Measurements from ENCODE around the gene CFAP91.

Gene CFAP91

DNA sequence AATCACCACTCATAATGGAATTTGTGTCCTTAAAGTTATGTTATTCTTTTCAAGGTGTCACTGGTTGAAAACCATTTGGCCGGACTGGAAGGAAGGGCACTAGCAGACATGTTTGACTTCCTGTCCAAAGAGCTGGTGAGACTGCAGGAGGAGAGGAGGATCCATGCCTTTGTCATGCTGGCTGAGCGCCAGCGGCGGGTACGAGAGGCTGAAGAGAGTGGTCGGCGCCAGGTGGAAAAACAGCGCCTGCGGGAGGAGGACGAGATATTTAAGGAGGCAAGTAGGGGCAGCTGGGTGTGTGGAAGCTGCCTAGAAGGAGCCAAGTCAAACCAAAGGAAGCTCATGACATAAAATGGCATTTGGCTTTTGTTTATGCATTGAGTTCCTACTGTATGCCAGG lies 41.1 kb downstream of the CFAP91 start:
- no peak for DNase-seq (ENCODE audit: low read depth)

DNA sequence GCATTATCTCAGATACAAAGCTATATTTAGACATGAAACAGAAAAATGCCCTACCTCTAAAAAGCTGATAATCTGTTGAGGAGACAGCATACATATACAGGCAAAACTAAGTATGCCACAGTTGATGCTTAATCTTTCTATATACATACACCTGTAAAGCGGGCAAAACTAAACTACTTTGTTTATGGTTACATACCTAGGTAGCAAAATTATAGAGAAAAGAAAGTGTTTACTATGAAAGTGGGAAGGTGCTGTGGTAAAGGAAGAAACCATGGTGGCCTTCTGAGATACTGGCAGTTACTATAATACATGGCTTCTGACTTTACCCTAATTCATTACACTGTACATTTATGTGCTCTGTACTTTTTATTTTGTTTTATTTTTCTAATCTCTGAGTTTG lies 43.1 kb downstream of the CFAP91 start:
- DNase-seq (ENCODE audit: low read depth): no peak

DNA sequence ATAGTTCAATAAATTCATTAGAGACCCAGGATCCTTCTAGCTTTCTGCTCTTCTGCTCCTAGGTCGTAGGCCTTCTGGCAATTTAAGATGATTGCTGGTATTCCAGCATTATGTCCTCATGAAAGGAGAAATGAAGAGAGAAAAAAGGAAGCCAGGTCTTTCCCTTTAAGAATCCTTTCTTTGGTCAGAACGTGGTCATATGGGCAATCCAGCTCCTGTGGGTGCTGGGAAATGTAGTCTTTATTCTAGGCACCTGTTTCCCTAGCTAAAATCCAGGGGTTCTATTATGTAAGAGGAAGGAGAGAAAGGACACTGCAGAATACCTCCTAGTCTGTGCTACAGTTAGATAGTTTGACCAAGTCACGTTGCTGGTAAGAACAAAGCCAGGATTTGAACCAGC lies 43.6 kb downstream of the CFAP91 start:
- no peak for DNase-seq (ENCODE audit: low read depth)

DNA sequence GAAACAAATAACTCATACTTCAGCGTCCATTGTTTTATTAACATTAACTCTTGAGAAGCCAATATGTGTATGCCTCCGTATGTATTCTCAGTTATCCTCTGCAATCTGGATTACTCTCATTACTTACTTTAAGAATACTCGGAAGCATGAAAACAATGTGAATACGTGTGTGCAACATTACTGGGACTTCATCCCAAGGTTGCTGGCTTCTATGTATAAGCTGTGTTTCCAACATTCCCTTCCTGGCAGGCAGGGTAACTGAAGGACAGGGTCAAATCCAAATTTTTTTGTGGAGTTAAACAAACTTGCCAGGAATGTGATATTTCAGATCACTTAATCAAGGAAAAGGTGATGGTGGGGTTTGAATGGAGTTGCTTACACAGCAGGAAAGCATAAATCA lies 44.5 kb downstream of the CFAP91 start:
- no peak for DNase-seq (ENCODE audit: low read depth)

DNA sequence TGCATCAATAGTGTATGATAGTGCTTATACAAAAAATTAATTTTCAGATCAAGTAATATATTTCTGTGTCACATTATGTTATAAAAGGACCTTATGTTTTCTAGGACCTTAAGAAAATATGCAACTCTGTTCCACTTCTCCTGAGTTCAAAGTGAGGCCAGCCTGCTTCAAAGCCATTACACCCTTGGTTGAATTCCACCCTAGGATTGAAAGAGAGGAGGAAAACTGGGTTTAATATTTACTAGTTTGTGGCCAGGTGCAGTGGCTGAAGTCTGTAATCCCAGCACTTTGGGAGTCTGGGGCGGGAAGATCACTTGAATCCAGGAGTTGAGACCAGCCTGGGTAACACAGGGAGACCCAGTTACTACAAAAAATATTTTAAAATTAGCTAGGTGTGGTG lies 46.2 kb downstream of the CFAP91 start:
- DNase-seq (ENCODE audit: low read depth): no peak

DNA sequence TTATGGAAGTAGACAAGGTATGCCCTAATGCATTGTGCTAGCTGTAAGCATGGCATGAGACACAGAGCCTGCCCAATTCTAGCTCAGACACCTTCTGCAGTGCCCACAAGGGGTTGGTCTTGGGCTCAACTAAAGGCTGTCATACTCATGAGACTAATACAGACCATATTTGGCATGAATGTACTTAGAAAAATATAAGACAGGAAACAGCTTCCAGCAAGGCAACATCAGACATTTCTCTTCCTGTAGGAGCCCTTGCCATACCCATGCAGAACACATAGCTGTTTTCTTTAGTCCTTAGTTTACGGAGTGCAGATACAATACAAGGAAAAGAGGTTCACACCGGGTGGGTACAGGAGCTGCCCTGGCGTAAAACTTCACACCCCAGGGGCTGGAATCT lies 48.6 kb downstream of the CFAP91 start:
- DNase-seq (ENCODE audit: low read depth): no peak
